HG03280 (cell line): ENCODE data around the gene CDC34.
A peak's percentile ranks its signal among the peaks of the same experiment; 100 is the strongest.

ENCODE experiments used
- ATAC-seq: cut with Tn5 transposase; IDR thresholded peaks from one replicate; pipeline ENCODE4 v1.9.1; 2021; ENCODE audit warnings: mild to moderate bottlenecking, moderate library complexity; ENCODE audit not compliant: unreplicated experiment

CDC34 gene

GRCh38 chr19:497491-497868 is 34.1 kb upstream of the CDC34 start:
- no peak for ATAC-seq

- ATAC-seq: no peak
Observed at GRCh38 chr19:497869-498510, 33.6 kb upstream of the CDC34 start.

GRCh38 chr19:498511-498891 is 33.1 kb upstream of the CDC34 start:
- no peak for ATAC-seq

GRCh38 chr19:498977-499623 is 32.5 kb upstream of the CDC34 start:
- ATAC-seq: no peak

- ATAC-seq: no peak
Observed at GRCh38 chr19:501646-502045, 29.9 kb upstream of the CDC34 start.

GRCh38 chr19:504616-505015 is 26.9 kb upstream of the CDC34 start:
- no peak for ATAC-seq

GRCh38 chr19:506404-507285 is 24.9 kb upstream of the CDC34 start:
- peak; percentile 65 for ATAC-seq

- ATAC-seq: peak; percentile 55
Observed at GRCh38 chr19:507286-508203, 24.0 kb upstream of the CDC34 start, which contains the start of gene TPGS1. Gene TPGS1, plus strand, starts transcription at chr19:507497. Its CDS starts 10 bp downstream, at chr19:507507.

GRCh38 chr19:508204-509150 is 23.1 kb upstream of the CDC34 start:
- ATAC-seq: no peak

GRCh38 chr19:510606-511100 is 20.9 kb upstream of the CDC34 start:
- peak; percentile 26 for ATAC-seq

- no peak for ATAC-seq
Observed at GRCh38 chr19:511101-511851, 20.3 kb upstream of the CDC34 start.

GRCh38 chr19:512547-513365 is 18.8 kb upstream of the CDC34 start:
- ATAC-seq: no peak

- ATAC-seq: no peak
Observed at GRCh38 chr19:513368-514165, 18.0 kb upstream of the CDC34 start.

GRCh38 chr19:514166-514663 is 17.3 kb upstream of the CDC34 start:
- no peak for ATAC-seq

GRCh38 chr19:517721-518597 is 13.6 kb upstream of the CDC34 start:
- ATAC-seq: no peak
